Rectal smooth muscle tissue (tissue), 1 donor: ENCODE data around the gene GPR78.
"Not testable (repeated sequence)": the region's sequence is repeated elsewhere in the genome, so short reads cannot be mapped to it uniquely, and the experiment has no call there.

Source experiments
- H3K27ac ChIP-seq: one replicate; pipeline ENCODE4 v1.7.0; 2013; ENCODE audit warnings: low read depth, low read length, inconsistent platforms
- H3K27me3 ChIP-seq: one replicate; pipeline ENCODE4 v1.7.0; 2013; ENCODE audit warnings: low read length; ENCODE audit not compliant: control insufficient read depth, insufficient read depth
- H3K36me3 ChIP-seq: one replicate; pipeline ENCODE4 v1.7.0; 2013; ENCODE audit warnings: low read length; ENCODE audit not compliant: control insufficient read depth, insufficient read depth
- H3K4me1 ChIP-seq: one replicate; pipeline ENCODE4 v1.7.0; 2013; ENCODE audit warnings: low read length; ENCODE audit not compliant: control insufficient read depth, insufficient read depth
- H3K4me3 ChIP-seq: one replicate; pipeline ENCODE4 v1.7.0; 2013; ENCODE audit warnings: low read length
- H3K9ac ChIP-seq: one replicate; pipeline ENCODE4 v1.7.0; 2013; ENCODE audit warnings: low read length

GPR78 gene

GRCh38 chr4:8631896-8632295 is 51.7 kb downstream of the GPR78 start:
- H3K27ac ChIP-seq, H3K4me3 ChIP-seq, H3K36me3 ChIP-seq, H3K4me1 ChIP-seq, H3K9ac ChIP-seq, H3K27me3 ChIP-seq: not testable (repeated sequence)

- not testable (repeated sequence) for H3K9ac ChIP-seq, H3K27me3 ChIP-seq, H3K36me3 ChIP-seq, H3K4me3 ChIP-seq, H3K27ac ChIP-seq, H3K4me1 ChIP-seq
Measured at GRCh38 chr4:8634773-8635172, 54.6 kb downstream of the GPR78 start.

- H3K4me1 ChIP-seq, H3K9ac ChIP-seq, H3K36me3 ChIP-seq, H3K27me3 ChIP-seq, H3K4me3 ChIP-seq, H3K27ac ChIP-seq: not testable (repeated sequence)
Measured at GRCh38 chr4:8635897-8636554, 55.8 kb downstream of the GPR78 start.
